Panc1 (cell line): ENCODE results near the gene NAA38. TPM values are rescaled to one million over a fixed set of nuclear protein-coding genes. Genes with fewer than 3 reads are reported as not detected.

Experiments used
- ATAC-seq: fragments of 200-7000 bp; cut with Tn5 transposase; 2 replicates; pipeline ENCODE4 v1.9.1; 2020; ENCODE audit warnings: mild to moderate bottlenecking, moderate library complexity
- BruUV-seq: library from RNA; stranded (reverse); fragments of 400-500 nt; replicated peaks from 2 replicates; lab custom pipeline; 2021; lab: Mats Ljungman, UMichigan
- CTCF ChIA-PET: fragments of 300-600 bp; sonication (Branson Sonifier 250); formaldehyde crosslinking; loops from one replicate; lab custom pipeline; 2022; ENCODE audit warnings: antibody characterized with exemption; lab: Charles Lee
- POLR2A ChIA-PET: fragments of 300-600 bp; sonication (Branson Sonifier 250); formaldehyde crosslinking; loops from one replicate; lab custom pipeline; 2022; ENCODE audit warnings: antibody characterized with exemption; lab: Charles Lee
- DNase-seq: peaks from one replicate; pipeline ENCODE4 v3.0.0-alpha.2; 2010; ENCODE audit warnings: low read depth, low spot score
- H3K27ac ChIP-seq: 2 replicates; pipeline ENCODE4 v1.5.1; 2011; ENCODE audit warnings: mild to moderate bottlenecking, low read length, inconsistent platforms
- H3K27me3 ChIP-seq: fragments of 200-500 bp; sonication (Bioruptor generic); 2 replicates; pipeline ENCODE4 v1.6.0; 2014; ENCODE audit warnings: low read length, inconsistent platforms; ENCODE audit not compliant: control insufficient read depth, insufficient read depth
- H3K36me3 ChIP-seq: fragments of 200-500 bp; sonication (Bioruptor generic); 2 replicates; pipeline ENCODE4 v1.5.1; 2014; ENCODE audit warnings: inconsistent platforms, mild to moderate bottlenecking, low read length, moderate library complexity; ENCODE audit not compliant: control insufficient read depth, insufficient read depth
- H3K4me1 ChIP-seq: 2 replicates; pipeline ENCODE4 v1.5.1; 2011; ENCODE audit warnings: inconsistent platforms, mild to moderate bottlenecking, low read length, moderate library complexity; ENCODE audit not compliant: control insufficient read depth, insufficient read depth
- H3K4me3 ChIP-seq, 2 experiments: 2 replicates each; pipeline ENCODE4 v1.5.1; 2011 to 2012; ENCODE audit warnings: low read depth in 2 of 2, low read length in 2 of 2, mild to moderate bottlenecking in 2 of 2, inconsistent platforms in 1 of 2, moderate library complexity in 1 of 2
- H3K9me3 ChIP-seq: fragments of 200-500 bp; sonication (Bioruptor generic); 2 replicates; pipeline ENCODE4 v1.5.1; 2014; ENCODE audit warnings: low read depth, mild to moderate bottlenecking, inconsistent platforms, low read length, moderate library complexity; ENCODE audit not compliant: control insufficient read depth, insufficient read depth
- CTCF ChIP-seq: fragments of 450-650 bp; IDR thresholded peaks from 2 replicates; pipeline ENCODE4 v1.5.1; 2017; ENCODE audit warnings: mild to moderate bottlenecking
- POLR2AphosphoS5 ChIP-seq: IDR thresholded peaks from 2 replicates; pipeline ENCODE4 v1.6.1; 2012; ENCODE audit warnings: mild to moderate bottlenecking, low read depth, low read length, moderate library complexity
- REST ChIP-seq, 2 experiments: IDR thresholded peaks; 2 replicates each; pipeline ENCODE4 v1.6.1; 2011 to 2012; ENCODE audit warnings: low read depth in 2 of 2, control low read depth in 1 of 2, low read length in 1 of 2, mild to moderate bottlenecking in 1 of 2, moderate library complexity in 1 of 2; ENCODE audit not compliant: insufficient read depth in 1 of 2
- SIN3A ChIP-seq: IDR thresholded peaks from 2 replicates; pipeline ENCODE4 v1.6.1; 2012; ENCODE audit warnings: low read depth, mild to moderate bottlenecking, low read length, moderate library complexity, borderline replicate concordance; ENCODE audit not compliant: insufficient read depth
- TCF7L2 ChIP-seq: IDR thresholded peaks from 2 replicates; pipeline ENCODE4 v1.6.1; 2011; ENCODE audit warnings: mild to moderate bottlenecking, low read depth, low read length, inconsistent platforms
- in situ Hi-C: cut with HindIII; loops from 2 replicates; pipeline ENCODE4 v1.10.0; 2016; ENCODE audit warnings: low sequenced_read_pairs, low pct_unique_long_range_greater_than_20kb
- intact Hi-C: fragments of 100-400 bp; cut with micrococcal nuclease; formaldehyde crosslinking; loops from one replicate; pipeline ENCODE4 v1.10.0; 2022; ENCODE audit not compliant: unreplicated experiment
- total RNA-seq: library from RNA; stranded (reverse); gene quantifications from one replicate; pipeline ENCODE4 v1.2.1, GENCODE V29; 2021; ENCODE audit not compliant: unreplicated experiment

The NAA38 gene
- total RNA-seq, 1 experiment from 2014 or later = 75.2 TPM

GRCh38 chr17:7818026-7818425 lies 39.3 kb downstream of the NAA38 start:
- no peaks in the 10 kb centered on the region for H3K27me3 ChIP-seq
- ChIA-PET POLR2A (no interaction called here), CTCF (no interaction called here)
- H3K4me3 ChIP-seq = no peak overlapping the region
- DNase-seq (no peak), ATAC-seq (no peak)
- no peaks in the 10 kb centered on the region for H3K9me3 ChIP-seq
- H3K27ac ChIP-seq = no peak overlapping the region
- BruUV-seq = no TSS peak
- no peak for TF ChIP-seq REST (IDR thresholded peaks at IDR 0.05; ENCODE audit: insufficient read depth in 1 of 2, low read depth in 2 of 2, low read length in 1 of 2)
- TF ChIP-seq TCF7L2 = no peak
- TF ChIP-seq POLR2AphosphoS5 = no peak
- TF ChIP-seq SIN3A = no peak
- TF ChIP-seq CTCF = no peak
- intact Hi-C loops (no loop called here), in situ Hi-C loops (no loop called here)
- H3K4me1 ChIP-seq = no peaks in the 10 kb centered on the region
- no peaks in the 10 kb centered on the region for H3K36me3 ChIP-seq

GRCh38 chr17:7817643-7817964 lies 39.8 kb downstream of the NAA38 start:
- Histone ChIP-seq H3K9me3 (no peaks in the 10 kb centered on the region), H3K27me3 (no peaks in the 10 kb centered on the region), H3K4me1 (no peaks in the 10 kb centered on the region), H3K27ac (no peak overlapping the region), H3K36me3 (no peaks in the 10 kb centered on the region), H3K4me3 (no peak overlapping the region)
- DNase-seq (no peak), ATAC-seq (no peak)
- intact Hi-C loops = no loop called here
- TF ChIP-seq TCF7L2 (no peak), CTCF (no peak), POLR2AphosphoS5 (no peak), SIN3A (no peak), REST (IDR thresholded peaks at IDR 0.05; ENCODE audit: insufficient read depth in 1 of 2, low read depth in 2 of 2, low read length in 1 of 2) (no peak)
- CTCF ChIA-PET = no interaction called here
- POLR2A ChIA-PET = no interaction called here
- in situ Hi-C loops = no loop called here
- BruUV-seq = no TSS peak
